Measurements from ENCODE around the gene STC2. TPM values are rescaled to one million over a fixed set of nuclear protein-coding genes. Genes with fewer than 3 reads are reported as not detected.

STC2 gene
- total and polyA plus RNA-seq, 8 donors: 2.9 to 5.6 (median 5.0) TPM

- Histone ChIP-seq H3K27ac (no peak overlapping the region), H3K36me3 (no peaks in the 10 kb centered on the region), H3K4me1 (no peaks in the 10 kb centered on the region), H3K27me3 (peaks cover 12 to 62% of the 10 kb centered on the region in 2 donors), H3K9me3 (peaks cover 0 to 2% of the 10 kb centered on the region in 2 donors), H3K4me3 (no peak overlapping the region)
- DNase-seq: peak in 1 of 4 donors; percentile 43
- ATAC-seq: no peak
- TF ChIP-seq CTCF (IDR thresholded peaks at IDR 0.05): no peak
- intact Hi-C loops (cut with DNase I): no loop called here
Measured at GRCh38 chr5:173278172-173278571, 50.0 kb downstream of the STC2 start.

GRCh38 chr5:173274771-173275170, 53.4 kb downstream of the STC2 start:
- H3K36me3 ChIP-seq: no peaks in the 10 kb centered on the region
- peaks cover 0 to 36% of the 10 kb centered on the region in 2 donors for H3K27me3 ChIP-seq
- no peak overlapping the region for H3K4me3 ChIP-seq
- H3K4me1 ChIP-seq: no peaks in the 10 kb centered on the region
- no peak for ATAC-seq
- TF ChIP-seq CTCF (IDR thresholded peaks at IDR 0.05): no peak
- no peak overlapping the region for H3K27ac ChIP-seq
- DNase-seq: no peak
- H3K9me3 ChIP-seq: peaks cover 0 to 2% of the 10 kb centered on the region in 2 donors
- intact Hi-C loops (cut with DNase I): no loop called here

- H3K27me3 ChIP-seq: peaks cover 2 to 47% of the 10 kb centered on the region in 2 donors
- ATAC-seq: peak; percentile 17
Measured at GRCh38 chr5:173271419-173271818, 56.8 kb downstream of the STC2 start.

GRCh38 chr5:173268750-173269432, 59.3 kb downstream of the STC2 start:
- no peak for TF ChIP-seq CTCF (IDR thresholded peaks at IDR 0.05)
- Histone ChIP-seq H3K4me1 (no peaks in the 10 kb centered on the region), H3K27me3 (peaks cover 15 to 64% of the 10 kb centered on the region in 2 donors), H3K36me3 (no peaks in the 10 kb centered on the region), H3K4me3 (no peak overlapping the region), H3K9me3 (no peaks in the 10 kb centered on the region), H3K27ac (no peak overlapping the region)
- ATAC-seq: no peak
- intact Hi-C loops (cut with DNase I): no loop called here
- DNase-seq: no peak

More at GRCh38 chr5:173271419-173271818, 56.8 kb downstream of the STC2 start:
- Histone ChIP-seq H3K4me3 (no peak overlapping the region), H3K4me1 (no peaks in the 10 kb centered on the region), H3K36me3 (no peaks in the 10 kb centered on the region), H3K27ac (no peak overlapping the region), H3K9me3 (peaks cover 0 to 2% of the 10 kb centered on the region in 2 donors)
- no peak for TF ChIP-seq CTCF (IDR thresholded peaks at IDR 0.05)
- DNase-seq: peak in 1 of 4 donors; percentile 42
- intact Hi-C loops (cut with DNase I): no loop called here

GRCh38 chr5:173265433-173265832, 62.8 kb downstream of the STC2 start:
- H3K27ac ChIP-seq: no peak overlapping the region
- no peaks in the 10 kb centered on the region for H3K4me1 ChIP-seq
- H3K4me3 ChIP-seq: no peak overlapping the region
- intact Hi-C loops (cut with DNase I): no loop called here
- ATAC-seq: no peak
- no peak for TF ChIP-seq CTCF (IDR thresholded peaks at IDR 0.05)
- no peaks in the 10 kb centered on the region for H3K9me3 ChIP-seq
- no peaks in the 10 kb centered on the region for H3K36me3 ChIP-seq
- H3K27me3 ChIP-seq: peaks cover 15 to 88% of the 10 kb centered on the region in 2 donors
- peak in 1 of 4 donors; percentile 58 for DNase-seq

Small RNAs within 50 kb of the gene (microRNA-seq; reads per million reads assigned to microRNA genes)
- 0 reads per million in 2 donors for gene MIR8056

Other genes with a start within 250 kb of the STC2 start
- 10 to 100 TPM; 15.0 to 15.2 TPM for gene BNIP1, start 183.9 kb downstream of the STC2 start, total RNA-seq
- gene BNIP1, start 183.9 kb downstream of the STC2 start, polyA plus RNA-seq (ENCODE audit: insufficient read length in 6 of 6): 10 to 100 TPM; 12.5 to 14.3 (median 13.4) TPM
- gene NKX2-5, start 93.2 kb downstream of the STC2 start, total RNA-seq: not detected
- not detected for gene NKX2-5, start 93.2 kb downstream of the STC2 start, polyA plus RNA-seq (ENCODE audit: insufficient read length in 6 of 6)